Glutamatergic neuron (in vitro differentiated cells): ENCODE measurements around the gene SYNE2. TPM values are rescaled to one million over a fixed set of nuclear protein-coding genes. Genes with fewer than 3 reads are reported as not detected.

Experiments
- DNase-seq: peaks from one replicate; pipeline ENCODE4 v3.0.0; 2022
- H3K27ac Mint-ChIP-seq: one replicate; pipeline ENCODE4 v1.8.0; 2020; ENCODE audit warnings: mild to moderate bottlenecking, mixed read lengths, inconsistent platforms; ENCODE audit not compliant: unreplicated experiment
- H3K27me3 Mint-ChIP-seq: one replicate; pipeline ENCODE4 v1.8.0; 2020; ENCODE audit warnings: mild to moderate bottlenecking, moderate library complexity, mixed read lengths, inconsistent platforms; ENCODE audit not compliant: unreplicated experiment
- H3K36me3 Mint-ChIP-seq: one replicate; pipeline ENCODE4 v1.8.0; 2020; ENCODE audit warnings: mild to moderate bottlenecking, mixed read lengths, inconsistent platforms; ENCODE audit not compliant: unreplicated experiment
- H3K4me1 Mint-ChIP-seq: one replicate; pipeline ENCODE4 v1.8.0; 2020; ENCODE audit warnings: mild to moderate bottlenecking, low read depth, mixed read lengths, inconsistent platforms; ENCODE audit not compliant: unreplicated experiment
- H3K4me3 Mint-ChIP-seq: one replicate; pipeline ENCODE4 v1.8.0; 2020; ENCODE audit warnings: mild to moderate bottlenecking, mixed read lengths, inconsistent platforms; ENCODE audit not compliant: unreplicated experiment
- H3K9me3 Mint-ChIP-seq: one replicate; pipeline ENCODE4 v1.8.0; 2020; ENCODE audit warnings: mild to moderate bottlenecking, moderate library complexity, mixed read lengths, inconsistent platforms; ENCODE audit not compliant: unreplicated experiment
- CTCF ChIP-seq: fragments of 200-600 bp; sonication (generic); IDR thresholded peaks from one replicate; pipeline ENCODE4 v1.5.0; 2021; ENCODE audit not compliant: partially characterized antibody, unreplicated experiment
- microRNA-seq: library from miRNA; unstranded; fragments of <30 nt; microRNA quantifications from one replicate; pipeline ENCODE4, GENCODE V29; 2020; ENCODE audit not compliant: unreplicated experiment
- total RNA-seq: library from RNA; stranded (reverse); fragmentation: NEBNext Ultra II Directional; extraction: Animal tissue kit (Norgen Biotek cat#: 25700); gene quantifications from one replicate; pipeline ENCODE4 v1.2.1, GENCODE V29; 2021; ENCODE audit not compliant: unreplicated experiment

The SYNE2 gene
- total RNA-seq, 1 donor from 2014 or later, result 81.7 TPM

- peaks cover 2% of the 10 kb centered on the region for H3K27me3 Mint-ChIP-seq
- H3K4me1 Mint-ChIP-seq, result no peaks in the 10 kb centered on the region
- H3K9me3 Mint-ChIP-seq, result no peaks in the 10 kb centered on the region
- DNase-seq, result no peak
- no peak overlapping the region for H3K4me3 Mint-ChIP-seq
- H3K36me3 Mint-ChIP-seq, result no peaks in the 10 kb centered on the region
- no peak for TF ChIP-seq CTCF
- no peak overlapping the region for H3K27ac Mint-ChIP-seq
Observed at GRCh38 chr14:64260418-64260817, 407.6 kb downstream of the SYNE2 start.

GRCh38 chr14:64265222-64265621 lies 412.4 kb downstream of the SYNE2 start:
- TF ChIP-seq CTCF, result no peak
- Mint-ChIP-seq H3K4me1 (no peaks in the 10 kb centered on the region), H3K27ac (no peak overlapping the region)

GRCh38 chr14:64266239-64266638 lies 413.4 kb downstream of the SYNE2 start:
- no peak for TF ChIP-seq CTCF
- no peak for DNase-seq
- H3K4me1 Mint-ChIP-seq, result no peaks in the 10 kb centered on the region

More at GRCh38 chr14:64265222-64265621, 412.4 kb downstream of the SYNE2 start:
- Mint-ChIP-seq H3K36me3 (no peaks in the 10 kb centered on the region), H3K4me3 (no peak overlapping the region), H3K27me3 (peaks cover 2% of the 10 kb centered on the region), H3K9me3 (no peaks in the 10 kb centered on the region)
- no peak for DNase-seq

GRCh38 chr14:64272019-64272418 lies 419.2 kb downstream of the SYNE2 start:
- no peak overlapping the region for H3K4me3 Mint-ChIP-seq
- no peaks in the 10 kb centered on the region for H3K9me3 Mint-ChIP-seq
- peaks cover 2% of the 10 kb centered on the region for H3K27me3 Mint-ChIP-seq
- H3K4me1 Mint-ChIP-seq, result no peaks in the 10 kb centered on the region
- no peak for TF ChIP-seq CTCF
- H3K36me3 Mint-ChIP-seq, result peaks cover 10% of the 10 kb centered on the region
- no peak for DNase-seq
- no peak overlapping the region for H3K27ac Mint-ChIP-seq

More at GRCh38 chr14:64266239-64266638, 413.4 kb downstream of the SYNE2 start:
- Mint-ChIP-seq H3K27ac (no peak overlapping the region), H3K4me3 (no peak overlapping the region), H3K27me3 (peaks cover 2% of the 10 kb centered on the region), H3K36me3 (no peaks in the 10 kb centered on the region), H3K9me3 (no peaks in the 10 kb centered on the region)

Small RNAs within 50 kb of the gene (microRNA-seq; reads per million reads assigned to microRNA genes)
- gene MIR548H1, result not detected

Other genes starting within 250 kb of the SYNE2 start
- 9.6 TPM for gene WDR89, start 211.1 kb upstream of the SYNE2 start, total RNA-seq
- 4.3 TPM for gene SGPP1, start 124.9 kb upstream of the SYNE2 start, total RNA-seq